NCI-H510A treated with DMSO at 0.1 percent for 48 hours (cell line): ENCODE data around the gene RAB8B.

ENCODE experiments used
- DNase-seq: peaks from one replicate; lab custom pipeline; 2025; lab: John Stamatoyannopoulos, UW

The RAB8B gene

DNA sequence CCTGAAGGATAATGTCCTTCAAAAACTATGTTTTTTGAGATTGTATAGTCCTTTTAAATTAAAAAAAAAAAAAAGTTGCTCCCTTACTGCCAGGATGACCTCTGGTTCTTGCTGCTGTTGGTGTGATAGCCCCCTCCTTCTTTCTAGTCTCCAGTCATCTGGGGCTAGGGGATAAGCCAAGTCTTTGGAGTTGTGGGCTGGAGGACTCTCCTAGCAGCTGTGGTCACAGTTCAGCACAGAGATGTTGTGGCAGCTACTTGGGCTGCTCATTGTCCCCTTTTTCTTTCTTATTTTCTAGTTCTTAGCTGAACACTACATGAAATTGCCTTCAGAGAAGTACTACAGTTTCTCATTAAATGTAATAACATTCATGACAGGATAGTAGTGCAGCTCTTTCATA, 48.8 kb downstream of the RAB8B start:
- no peak for DNase-seq

- DNase-seq, result no peak
Measured at GRCh38 chr15:63238796-63239195, 49.4 kb downstream of the RAB8B start.

- no peak for DNase-seq
Measured at GRCh38 chr15:63240109-63240508, 50.7 kb downstream of the RAB8B start.

DNA sequence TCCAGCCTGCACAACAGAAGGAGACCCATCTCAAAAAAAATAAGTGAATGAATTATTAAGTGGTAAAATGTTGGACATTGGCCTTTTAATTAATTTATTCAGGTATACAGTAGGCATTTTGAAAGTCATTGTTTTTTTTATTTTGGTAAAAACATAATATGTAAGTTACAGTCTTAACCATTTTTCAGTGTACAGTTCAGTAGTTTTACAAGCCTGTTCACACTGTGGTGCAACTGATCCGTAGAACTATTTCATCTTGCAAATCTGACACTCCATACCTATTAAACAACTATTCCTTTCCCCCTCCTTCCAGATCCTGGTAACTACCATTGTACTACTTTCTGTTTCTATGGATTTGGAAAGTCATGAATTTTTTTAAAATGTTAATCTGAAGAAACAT, 51.9 kb downstream of the RAB8B start:
- DNase-seq, result no peak

DNA sequence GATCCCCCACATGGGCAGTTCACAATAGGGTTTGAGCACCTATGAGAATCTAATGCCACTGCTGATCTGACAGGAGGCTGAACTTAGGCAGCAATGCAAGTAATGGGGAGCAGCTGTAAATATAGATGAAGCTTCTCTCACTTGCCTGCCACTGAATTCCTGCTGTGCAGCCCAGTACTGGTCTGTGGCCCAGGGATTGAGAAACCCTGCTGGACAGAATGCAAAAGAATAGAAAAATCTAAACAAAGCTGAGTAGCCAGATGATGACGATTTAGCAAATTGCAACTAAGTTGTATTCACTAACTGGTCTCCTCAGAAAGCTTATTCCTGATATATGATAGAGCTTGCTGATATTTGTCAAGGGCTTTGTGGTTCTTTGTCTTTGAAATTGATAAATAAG, 53.7 kb downstream of the RAB8B start:
- DNase-seq, result no peak

- no peak for DNase-seq
Measured at GRCh38 chr15:63243776-63244175, 54.4 kb downstream of the RAB8B start.

- DNase-seq, result no peak
Measured at GRCh38 chr15:63244399-63244798, 55.0 kb downstream of the RAB8B start.

DNA sequence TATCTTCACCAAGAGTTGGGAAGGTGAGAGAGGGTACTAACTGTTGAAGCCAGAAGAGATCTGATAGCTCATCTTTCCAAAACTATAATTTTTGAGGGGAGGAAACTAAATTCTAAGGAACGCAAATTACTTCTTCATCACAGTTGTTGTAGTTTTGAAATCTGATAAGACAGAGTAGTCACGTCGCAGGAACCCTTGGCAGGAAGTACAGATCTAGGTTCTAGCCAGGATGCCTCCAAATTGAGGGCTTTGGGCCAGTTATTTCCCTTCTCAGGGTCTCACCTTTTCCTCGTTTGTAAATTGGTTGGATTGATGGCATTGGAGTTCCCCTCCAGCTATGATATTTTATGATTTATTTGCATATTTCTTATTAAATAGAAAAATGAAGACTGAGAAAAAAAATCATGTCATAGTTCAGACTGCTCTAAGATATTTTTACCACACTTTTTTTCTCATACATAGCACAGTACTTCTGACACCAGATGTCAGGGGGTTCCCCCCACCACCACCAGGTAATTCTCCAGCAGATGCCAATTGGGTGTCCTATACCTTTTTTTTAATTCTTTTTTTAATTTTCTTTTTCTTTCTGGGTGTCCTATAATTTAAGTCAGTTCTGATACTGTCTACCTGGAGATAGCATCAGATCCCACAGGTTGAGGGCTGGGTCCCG, 55.7 kb downstream of the RAB8B start:
- no peak for DNase-seq

DNA sequence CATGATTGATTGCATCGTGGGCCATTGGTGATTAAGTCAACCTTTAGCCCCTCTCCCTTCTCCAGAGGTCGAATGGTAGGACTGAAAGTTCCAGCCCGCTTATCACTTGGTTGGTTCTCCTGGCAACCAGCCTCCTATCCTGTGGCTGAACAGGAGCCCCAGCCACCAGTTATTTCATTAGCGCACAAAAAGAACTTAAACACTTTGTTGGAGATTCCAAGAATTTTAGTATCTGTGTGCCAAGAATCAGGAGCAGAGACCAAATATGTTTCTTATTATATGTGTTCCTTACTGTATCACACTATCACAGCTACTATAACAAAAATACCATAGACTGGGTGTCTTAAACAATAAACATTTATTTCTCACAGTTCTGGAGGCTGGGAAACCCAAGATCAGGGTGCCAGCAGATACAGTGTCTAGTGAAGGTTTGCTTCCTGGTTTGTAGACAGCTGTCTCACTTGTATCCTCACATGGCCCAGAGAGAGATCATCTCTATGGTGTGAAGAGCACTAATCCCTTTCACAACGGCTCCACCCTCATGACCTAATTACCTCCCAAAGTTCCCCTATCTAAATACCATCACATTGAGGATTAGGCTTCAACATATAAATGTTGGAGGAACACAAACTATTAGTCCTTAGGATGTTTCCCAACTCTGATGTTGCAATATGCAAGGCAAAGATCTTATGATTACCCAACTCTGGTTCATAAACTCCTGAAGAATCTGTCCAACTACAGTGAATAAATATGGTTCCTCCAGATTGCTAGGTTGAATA, 57.5 kb downstream of the RAB8B start:
- DNase-seq, result no peak

GRCh38 chr15:63250312-63250965, 61.0 kb downstream of the RAB8B start:
- DNase-seq, result no peak

GRCh38 chr15:63251701-63252100, 62.3 kb downstream of the RAB8B start:
- DNase-seq, result no peak

GRCh38 chr15:63252292-63252691, 62.9 kb downstream of the RAB8B start:
- DNase-seq, result no peak

DNA sequence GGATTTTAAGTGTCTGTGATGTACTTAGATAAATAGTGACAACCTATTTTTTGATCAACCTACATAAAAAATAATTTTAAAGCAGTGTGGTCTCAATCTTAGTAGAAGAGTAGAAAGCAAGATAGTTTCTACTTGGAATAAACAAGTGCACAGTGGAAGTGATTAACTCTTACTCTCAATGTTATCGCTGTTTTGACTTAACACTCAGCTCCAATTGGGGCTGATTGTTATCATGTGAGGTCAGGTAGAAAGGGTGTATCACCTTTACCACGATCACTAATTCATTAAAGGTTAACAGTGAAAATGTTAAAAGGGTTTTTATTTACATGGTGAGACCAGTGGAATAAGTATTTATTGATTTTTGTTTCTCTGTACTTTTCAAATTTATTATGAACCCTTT, 65.6 kb downstream of the RAB8B start:
- no peak for DNase-seq

DNA sequence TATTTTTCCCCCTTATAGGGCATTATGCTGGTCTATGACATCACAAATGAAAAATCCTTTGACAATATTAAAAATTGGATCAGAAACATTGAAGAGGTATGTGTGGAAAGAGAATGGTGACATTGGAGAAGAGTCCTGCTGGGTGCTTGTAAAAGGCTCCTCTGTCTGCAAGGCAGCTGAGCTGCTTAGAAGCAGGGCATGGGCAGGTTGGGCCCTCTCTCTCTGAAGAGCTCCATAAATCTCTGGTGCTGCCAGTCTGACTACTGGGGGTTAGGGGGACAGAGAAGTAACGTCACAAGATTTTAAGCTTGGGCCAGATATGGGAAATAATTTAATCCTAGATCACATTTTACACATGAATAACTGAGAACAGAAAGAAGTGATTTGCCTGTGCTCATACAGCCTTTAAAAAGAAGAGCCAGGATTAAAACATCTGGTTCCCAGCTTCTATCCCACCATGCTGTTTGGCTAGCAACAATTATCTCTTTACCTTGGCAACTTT, 66.1 kb downstream of the RAB8B start:
- DNase-seq, result no peak

DNA sequence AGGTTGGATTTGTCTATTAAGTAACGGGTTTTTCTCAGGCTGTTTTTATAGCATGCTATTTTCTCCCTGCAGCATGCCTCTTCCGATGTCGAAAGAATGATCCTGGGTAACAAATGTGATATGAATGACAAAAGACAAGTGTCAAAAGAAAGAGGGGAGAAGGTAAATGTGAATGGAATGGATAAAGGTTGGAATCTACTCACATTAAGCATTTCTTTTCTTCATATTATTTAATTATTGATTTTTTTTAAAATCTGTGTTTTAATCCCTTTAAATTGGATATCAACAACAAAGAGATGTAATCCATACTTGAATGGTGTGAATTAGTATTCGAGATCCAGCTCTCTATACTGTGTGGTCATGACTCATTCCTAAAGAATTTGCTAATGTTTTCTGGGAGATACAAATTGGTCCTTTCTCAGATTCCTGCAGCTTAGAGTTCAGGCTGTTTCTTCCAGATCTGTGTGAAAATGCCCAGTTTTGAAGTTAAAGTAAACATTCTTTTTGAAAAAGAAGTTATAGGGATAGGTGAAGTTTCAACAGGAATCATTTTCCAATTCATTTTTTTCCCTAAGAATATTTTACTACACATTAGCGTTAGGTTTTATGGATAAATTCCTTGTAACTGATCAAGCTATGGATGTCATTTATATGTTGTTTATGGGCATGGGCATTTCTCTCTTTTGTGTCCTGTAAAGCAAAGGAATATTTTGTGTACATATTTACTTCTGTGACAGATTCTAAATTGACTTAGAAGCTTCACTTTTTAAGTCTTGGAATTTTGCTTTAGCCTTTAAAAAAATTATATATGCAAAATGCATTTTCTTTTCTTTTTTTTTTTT, 67.2 kb downstream of the RAB8B start:
- no peak for DNase-seq

GRCh38 chr15:63258658-63259057, 69.3 kb downstream of the RAB8B start:
- DNase-seq, result no peak

- DNase-seq, result no peak
Measured at GRCh38 chr15:63260791-63261190, 71.4 kb downstream of the RAB8B start.

- DNase-seq, result no peak
Measured at GRCh38 chr15:63261311-63261710, 71.9 kb downstream of the RAB8B start.

DNA sequence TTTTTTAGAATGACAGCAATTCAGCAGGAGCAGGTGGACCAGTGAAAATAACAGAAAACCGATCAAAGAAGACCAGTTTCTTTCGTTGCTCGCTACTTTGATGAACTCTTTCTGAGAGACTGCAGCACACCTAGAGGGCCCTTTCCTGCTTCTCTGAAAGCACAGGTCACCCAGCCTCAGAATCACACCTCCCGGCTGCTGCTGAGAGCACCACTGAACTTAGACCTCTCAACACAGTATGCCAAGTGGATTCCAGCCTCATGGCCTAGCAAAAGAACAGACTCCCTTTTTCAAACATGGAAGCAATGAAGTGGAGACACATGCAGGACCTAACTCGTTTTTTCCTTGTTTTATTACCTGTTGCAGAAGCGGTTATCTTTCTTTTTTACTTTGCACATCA, 74.1 kb downstream of the RAB8B start:
- no peak for DNase-seq

DNA sequence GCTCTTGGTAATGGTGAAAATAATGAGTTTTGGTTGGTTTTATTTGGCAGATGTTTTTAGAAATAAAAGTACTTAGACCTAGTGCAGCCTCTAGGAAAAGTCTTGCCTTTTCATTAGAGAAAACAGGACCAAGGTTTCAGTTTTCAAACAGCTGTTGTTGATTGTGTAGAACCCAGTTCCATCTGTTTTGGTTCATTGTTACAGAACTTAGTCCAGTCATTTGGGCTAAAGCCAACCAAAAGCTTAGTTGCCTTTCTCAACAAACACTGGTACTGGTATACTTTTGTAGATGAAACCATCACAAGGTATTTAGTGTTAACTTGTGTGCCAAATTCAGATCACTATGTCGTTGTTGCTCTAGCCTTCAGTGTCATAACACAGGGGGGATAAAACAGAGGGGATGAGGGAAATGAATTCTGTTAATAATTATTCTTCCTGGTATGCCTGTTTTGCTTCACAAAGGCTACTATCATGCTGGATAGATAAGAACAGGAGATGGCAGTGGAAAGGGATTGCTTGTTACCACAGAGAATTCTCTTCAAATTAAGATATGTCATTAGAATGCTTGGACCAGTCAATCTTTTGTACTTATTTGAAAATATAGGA, 75.4 kb downstream of the RAB8B start:
- DNase-seq, result no peak

DNA sequence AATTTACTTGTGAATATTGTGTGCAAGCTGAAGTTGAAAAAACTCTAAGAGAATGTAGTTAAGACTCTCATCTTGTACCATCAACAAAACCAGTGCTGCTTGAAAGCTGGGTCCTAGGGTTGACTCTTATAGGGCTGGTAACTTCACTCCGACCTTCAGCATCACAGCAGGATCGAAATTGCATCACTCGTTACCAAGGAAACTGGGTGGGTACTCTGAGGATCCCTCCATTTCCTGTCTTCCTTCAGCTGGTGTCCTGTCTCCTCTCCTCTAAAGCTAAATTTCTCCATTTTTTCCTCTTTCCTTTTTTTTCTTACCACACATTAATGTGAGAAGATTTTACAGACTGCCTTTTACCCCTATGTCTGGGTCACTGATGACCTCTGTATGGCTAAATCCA, 85.0 kb downstream of the RAB8B start:
- DNase-seq, result no peak
